Ecto neural progenitor cell (in vitro differentiated cells): Measurements from ENCODE around the gene SLC13A5.
"Not testable (repeated sequence)": the region's sequence is repeated elsewhere in the genome, so short reads cannot be mapped to it uniquely, and the experiment has no call there.

Source experiments
- DNase-seq: peaks from one replicate; pipeline ENCODE4 v3.0.0-alpha.2; 2018; ENCODE audit warnings: low spot score

SLC13A5 gene

DNA sequence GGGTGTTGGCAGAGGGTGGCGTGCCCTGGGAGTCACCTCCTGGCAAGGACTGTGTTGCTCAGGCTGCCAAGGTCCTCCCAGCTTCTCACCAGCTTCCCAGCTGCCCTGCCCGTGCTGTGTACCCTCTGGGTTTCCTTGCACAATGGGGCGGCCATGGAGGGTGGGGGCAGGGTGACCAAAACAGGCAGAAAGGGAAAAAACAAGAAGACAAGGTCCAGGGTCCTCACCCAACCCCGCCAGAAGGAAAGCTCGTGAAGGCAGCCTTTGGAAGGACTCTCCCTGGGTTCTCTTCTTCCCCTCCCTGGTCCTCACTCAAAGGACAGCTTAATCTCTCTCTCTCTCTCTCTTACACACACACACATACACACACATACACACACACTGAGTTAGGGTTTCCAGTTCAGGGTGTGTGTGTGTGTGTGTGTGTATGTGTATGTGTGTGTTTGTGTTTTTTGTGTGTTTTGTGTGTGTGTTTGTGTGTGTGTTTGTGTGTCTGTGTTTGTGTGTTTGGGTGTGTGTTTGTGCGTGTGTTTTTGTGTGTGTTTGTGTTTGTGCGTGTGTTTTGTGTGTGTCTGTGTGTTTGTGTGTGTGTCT is 2.0 kb downstream of the SLC13A5 start:
- peak; percentile 42 for DNase-seq

DNA sequence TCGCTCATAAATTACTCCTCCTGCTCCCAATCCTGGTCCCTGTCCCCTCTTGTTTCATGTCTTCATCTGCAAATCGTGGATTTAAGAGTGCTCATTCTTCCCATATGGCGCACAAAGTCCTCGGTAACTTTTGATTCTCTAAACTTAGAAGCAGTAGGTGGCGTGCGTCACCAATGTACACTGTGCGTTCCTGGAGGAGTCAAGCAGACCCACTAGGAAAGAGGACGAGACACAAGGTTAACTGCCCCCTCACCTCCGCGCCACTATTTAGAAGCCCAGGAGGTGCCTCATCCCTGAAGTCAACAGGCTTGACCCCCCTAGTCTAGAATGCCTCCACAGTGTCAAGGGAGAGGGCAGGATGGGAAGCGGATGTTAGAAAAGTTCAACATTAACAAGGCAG is 2.9 kb downstream of the SLC13A5 start:
- DNase-seq: no peak

DNA sequence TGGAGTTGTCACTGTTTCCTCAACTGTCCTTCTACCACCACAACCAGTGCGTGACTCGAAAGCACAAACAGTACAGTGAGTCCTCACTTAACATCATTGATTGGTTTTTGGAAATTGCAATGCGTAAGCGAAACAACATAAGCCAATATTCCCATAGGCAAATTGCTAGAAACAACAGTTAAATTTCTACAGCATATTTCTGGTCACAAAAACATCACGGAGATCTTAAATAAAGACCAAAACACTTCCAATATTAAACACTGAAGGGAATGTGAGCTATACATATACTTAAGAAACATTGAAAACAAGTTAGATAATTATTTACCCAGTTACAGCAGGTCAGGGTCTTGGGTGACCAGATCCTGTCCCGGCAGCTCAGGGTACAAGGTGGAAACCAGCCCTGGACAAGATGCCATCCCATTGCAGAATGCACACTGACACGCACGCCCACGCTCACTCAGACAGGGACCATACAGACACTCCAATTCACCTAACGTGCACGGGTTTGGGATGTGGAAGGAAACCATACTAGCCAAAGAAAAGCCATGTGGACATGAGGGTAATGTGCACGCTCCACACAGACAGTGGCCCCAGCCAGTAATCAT is 4.7 kb downstream of the SLC13A5 start:
- no peak for DNase-seq

DNA sequence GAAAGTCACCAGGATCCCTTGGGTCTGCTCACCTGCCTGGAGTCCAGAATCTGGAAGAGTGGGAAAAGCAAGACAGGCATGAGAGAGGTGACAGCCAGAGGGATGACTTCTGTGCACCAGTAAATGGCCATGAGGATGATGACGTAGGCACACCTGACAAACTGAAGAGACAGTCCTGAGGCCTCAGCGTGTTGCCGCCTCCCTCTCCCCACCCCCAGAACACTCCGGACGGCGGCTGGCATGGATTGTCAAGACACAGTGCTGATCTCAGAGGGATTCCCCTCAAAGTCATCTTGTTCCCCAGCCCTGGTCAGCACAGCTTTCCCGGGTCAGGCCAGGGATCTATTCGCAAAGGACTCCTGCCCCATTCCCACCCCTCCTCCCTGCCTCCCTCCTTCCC is 6.2 kb downstream of the SLC13A5 start:
- no peak for DNase-seq

DNA sequence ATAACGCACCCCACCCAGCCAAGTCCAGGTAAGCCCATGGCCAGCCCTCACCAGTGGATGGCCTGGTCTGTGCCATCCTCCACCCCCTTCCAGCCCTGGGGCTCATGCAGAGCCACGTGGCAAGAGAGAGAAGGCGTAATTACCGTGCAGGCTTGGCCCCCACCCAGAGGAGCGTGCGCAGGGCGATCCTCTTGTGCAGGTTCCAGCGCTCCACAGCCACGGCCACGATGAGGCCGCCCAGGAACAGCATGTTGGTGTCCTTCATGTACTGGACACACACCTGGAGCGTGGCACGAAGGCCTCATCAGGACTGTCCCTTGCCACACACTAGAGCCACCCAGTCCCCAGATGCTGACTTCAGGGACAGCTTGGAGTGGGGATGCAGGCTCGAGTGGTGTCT is 6.7 kb downstream of the SLC13A5 start:
- DNase-seq: no peak

DNA sequence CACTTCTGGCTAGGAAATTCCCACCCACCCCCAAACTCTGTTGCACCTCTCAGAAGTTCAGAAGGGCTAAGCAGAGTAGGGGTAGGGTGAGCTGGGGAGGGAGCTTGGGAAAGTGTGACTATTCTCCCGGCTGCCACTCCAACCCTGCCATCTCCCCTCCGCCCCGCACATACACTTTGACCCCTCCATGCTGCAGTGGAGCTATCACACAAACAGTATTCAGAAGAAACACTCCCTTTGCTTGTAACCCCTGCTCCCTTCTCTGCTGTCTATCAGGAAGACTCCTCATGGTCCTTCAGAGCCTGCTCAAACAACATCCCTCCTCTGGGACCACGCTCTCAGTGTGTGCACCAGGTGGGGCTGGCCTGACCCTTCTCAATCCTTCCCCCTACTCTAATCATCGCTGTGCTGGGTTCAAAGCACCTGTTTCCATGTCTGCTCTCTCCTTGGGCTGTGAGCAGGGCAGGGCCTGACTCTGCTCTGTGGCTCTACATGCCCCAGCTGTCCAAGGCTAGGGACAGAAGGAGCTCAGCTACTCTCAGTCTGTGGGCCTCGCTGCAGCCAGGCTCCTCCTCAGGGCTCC is 8.6 kb downstream of the SLC13A5 start:
- no peak for DNase-seq

DNA sequence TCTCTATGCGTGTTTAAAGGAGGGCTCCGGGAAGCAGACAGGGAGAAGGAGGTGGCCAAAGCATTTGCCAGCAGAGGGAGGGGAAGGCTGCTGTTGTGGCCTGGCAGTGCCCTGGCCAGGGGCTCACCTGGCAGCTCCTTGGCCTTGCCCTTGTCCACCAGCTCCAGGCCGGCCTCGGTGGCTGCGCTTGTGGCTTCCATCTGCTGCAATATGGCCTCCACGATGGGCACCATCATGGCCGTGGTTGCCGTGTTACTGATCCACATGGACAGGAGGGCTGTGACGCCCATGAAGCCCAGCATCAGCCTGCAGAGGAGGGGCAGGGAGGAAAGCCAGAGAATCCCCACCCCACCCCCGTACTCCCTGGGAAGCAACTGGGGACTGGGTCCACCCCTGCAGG is 9.4 kb downstream of the SLC13A5 start:
- DNase-seq: no peak

DNA sequence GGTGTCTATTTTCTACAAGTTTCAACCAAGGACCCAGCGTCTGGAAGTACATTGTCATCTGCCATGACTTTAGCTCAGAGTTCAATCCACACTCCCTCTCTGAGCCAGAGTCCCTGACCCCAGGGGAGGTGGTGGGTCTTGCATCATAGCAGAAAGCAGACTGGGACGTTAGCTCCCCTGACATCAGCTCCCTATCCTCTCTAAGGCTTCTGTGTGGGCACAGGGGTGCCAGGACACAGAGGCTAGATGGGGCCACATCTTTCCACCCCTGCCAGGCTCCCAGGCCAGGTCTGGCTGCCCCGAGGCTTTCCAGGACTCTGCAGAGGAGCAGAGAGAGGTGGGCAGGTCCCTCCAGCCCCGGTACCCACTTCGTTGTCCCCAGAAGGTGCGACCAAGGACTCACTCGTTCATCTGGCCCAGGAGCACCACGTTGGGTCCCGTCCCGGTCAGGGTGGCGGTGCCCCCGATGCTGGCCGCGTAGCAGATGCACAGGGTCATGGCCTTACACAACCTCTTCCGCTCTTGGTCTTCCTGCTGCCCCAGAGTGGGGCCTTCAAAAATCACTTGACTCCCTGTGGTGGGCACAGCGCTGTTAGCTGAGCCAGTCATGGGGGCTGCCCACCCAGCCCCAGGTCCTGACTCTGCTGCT is 10.5 kb downstream of the SLC13A5 start:
- no peak for DNase-seq

DNA sequence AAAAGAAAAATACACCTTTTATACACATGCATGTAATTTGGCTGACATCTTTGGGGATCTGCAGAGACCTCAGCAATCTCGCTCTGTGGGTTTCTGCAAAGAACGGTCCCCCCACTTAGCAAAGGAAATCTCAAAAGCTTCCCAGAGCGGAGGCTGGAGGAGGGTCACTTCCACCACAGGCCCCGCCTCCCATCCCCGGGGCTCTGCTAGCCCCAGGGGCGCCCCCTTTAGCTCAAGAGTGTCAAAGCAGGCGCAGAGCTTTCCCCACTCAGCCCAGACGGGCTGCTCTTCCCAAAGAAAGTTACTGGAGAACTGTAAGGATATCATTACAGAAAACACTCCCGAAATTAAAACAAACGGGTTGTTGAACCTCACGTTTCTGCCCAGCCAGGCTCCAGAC is 11.4 kb downstream of the SLC13A5 start:
- DNase-seq: peak; percentile 85

DNA sequence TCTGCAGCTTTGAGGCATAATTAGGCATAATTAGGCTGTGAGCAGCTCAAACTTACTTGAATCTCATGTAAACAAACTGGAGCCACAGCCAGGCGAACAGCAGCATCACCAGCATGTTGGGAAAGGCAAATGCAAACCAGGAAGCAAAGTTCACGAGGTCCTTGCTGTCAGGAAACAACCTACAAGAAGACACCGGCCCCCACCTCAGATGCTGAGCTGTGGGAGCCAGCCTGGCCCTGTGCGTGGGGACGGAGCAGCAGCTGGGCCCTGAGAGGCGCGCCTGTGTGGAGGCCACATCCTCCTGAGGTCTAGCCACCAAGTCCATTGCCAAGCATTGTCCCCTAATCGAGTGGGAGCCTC is 12.2 kb downstream of the SLC13A5 start:
- DNase-seq: no peak

DNA sequence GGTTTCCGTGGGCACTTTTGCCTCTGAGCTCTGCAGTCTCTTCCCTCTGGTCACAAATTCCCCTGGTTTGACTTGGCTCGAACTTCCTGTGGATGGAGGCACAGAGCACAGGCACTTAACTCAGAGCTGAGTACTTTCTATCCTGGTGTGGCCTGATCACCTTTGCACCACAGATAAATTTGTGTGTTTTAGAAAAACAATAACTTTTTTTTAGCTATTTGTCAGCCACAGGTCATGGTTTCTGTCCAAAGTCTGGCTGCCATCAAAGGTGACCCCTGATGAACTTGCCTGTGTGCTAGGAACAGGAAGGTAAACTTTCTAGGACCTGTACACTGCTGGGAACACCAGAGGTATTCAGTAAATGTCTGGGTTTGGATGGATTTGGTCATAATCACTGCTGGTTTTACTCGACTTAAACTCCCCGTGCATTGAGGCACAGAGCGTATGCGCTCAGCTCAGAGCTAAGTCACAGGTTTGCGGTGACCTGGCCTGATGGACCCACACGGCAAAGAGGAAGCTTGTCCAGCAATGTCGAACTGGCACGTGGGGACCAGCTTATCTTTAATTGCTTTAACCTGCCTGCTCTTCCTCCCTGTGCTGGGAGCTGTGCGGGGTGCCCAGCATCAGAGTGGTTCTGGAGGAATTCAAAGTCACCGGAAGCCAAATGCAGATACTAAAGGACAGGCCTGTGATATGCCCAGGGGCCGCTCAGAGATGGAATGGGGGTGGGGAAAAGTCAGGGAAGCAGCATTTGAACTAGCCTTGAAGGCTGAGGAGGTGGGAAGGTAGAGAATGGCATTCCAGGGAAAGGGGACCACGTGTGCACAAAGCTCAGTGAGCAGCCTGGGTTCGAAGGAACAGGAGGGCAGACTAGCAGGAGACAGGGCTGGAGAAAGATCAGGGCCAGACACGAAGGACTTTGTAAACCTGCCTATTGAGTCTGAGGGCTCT is 12.9 kb downstream of the SLC13A5 start:
- no peak for DNase-seq

DNA sequence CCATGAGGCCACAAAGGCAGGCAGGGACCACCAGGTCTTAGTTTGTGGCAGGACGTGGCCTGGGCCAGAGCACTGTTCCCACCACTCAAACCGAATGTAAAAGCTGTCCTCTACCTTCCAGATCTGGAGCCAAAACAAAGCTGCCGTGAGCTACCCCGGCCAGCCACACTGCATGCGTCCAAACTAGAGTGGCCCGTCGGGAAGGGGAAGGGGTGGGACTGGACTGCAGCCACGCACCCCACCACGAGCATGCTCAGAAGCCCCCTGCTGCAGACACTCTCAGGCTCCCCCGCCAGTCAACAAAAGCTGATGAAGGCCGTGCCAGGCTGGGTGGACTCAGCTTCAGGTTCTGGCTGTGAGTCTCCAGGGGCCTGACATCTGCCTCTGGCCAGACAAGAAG is 15.2 kb downstream of the SLC13A5 start:
- DNase-seq: no peak

DNA sequence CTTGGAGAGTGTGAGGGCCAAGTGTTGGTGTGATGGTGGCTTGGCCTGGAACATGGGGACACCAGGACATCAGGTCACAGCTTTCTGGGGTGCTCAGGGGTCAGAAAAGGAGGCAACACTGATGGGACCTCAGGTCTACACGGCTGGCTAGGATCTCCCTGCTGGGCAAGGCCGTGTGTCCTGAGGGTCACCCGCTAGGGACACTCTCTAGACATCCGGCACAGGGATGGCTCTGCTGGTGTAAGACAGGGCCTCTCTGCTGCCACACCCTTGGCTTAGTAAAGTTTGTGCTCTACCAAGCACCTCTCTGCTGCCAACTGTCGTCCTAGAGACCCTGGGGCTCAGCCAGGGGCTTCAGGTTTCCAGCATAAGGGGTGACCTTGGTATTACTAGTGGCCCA is 16.3 kb downstream of the SLC13A5 start:
- no peak for DNase-seq

DNA sequence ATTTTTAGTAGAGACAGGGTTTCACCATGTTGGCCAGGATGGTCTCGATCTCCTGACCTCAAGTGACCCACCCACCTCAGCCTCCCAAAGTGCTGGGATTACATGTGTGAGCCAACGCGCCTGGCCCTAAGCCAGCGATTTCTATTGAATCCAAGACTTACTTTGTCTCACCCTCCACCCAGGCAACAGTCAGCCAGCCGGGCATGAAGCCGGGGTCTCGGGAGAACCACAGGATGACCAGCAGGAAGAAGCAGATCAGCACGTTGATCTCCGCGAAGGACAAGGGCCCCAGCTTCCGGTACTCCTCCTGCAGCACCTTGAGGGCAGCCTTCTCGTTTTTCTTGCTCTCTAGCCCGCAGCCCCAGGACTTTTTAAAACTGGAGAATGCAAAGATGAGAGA is 17.6 kb downstream of the SLC13A5 start:
- no peak for DNase-seq

DNA sequence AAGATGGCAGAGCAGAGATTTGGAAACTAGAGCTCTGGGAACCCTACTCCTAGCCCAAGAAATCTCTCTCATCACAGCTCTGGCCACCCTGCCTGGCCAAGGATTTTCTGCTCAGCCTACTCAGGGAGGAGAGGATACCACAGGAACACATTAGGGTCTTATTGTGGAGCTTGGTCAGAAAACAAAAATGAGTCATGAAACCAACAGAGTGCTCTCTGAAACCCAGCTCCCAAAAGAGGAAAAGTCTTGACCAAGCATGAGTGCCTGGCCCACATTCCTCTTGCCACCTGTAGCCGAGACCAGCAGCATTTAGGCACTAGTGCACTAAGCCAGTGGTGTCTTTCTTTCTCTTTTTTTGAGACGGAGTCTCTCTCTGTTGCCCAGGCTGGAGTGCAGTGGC is 18.1 kb downstream of the SLC13A5 start:
- no peak for DNase-seq

DNA sequence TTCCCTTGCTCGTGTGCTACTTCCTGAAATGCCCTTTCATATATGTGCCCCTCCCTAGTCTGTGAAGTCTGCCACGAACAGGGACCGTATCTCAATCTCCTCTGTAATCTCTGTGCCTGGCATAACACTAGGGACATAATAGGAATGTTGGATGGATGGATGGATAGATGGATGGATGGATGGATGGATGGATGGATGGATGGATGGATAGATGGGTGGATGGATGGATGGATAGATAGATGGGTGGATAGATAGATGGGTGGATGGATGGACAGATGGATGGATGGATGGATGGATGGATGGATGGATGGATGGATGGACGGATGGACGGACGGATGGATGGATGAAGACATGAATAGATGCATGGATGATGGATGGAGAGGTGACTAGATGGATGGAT is 21.2 kb downstream of the SLC13A5 start:
- not testable (repeated sequence) for DNase-seq

DNA sequence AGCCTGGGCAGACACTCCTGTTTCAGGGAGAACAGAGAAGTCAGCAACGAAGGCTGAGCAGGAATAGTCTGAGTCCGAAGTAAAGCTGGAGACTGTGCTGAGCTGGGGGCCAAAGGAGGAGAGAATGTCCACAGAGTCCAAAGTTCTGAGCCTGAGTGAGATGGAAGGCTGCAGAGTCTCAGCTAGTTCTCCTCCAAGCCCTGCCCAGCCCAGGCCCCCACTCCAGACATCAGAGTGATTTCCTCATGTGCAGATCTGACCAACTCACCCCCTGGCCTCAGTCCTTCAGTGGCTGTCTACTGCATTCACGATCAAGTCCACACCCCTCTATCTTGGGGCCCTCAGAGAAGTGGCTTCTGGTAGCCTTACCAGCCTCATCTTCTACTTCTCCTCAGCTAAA is 21.6 kb downstream of the SLC13A5 start:
- DNase-seq: no peak

DNA sequence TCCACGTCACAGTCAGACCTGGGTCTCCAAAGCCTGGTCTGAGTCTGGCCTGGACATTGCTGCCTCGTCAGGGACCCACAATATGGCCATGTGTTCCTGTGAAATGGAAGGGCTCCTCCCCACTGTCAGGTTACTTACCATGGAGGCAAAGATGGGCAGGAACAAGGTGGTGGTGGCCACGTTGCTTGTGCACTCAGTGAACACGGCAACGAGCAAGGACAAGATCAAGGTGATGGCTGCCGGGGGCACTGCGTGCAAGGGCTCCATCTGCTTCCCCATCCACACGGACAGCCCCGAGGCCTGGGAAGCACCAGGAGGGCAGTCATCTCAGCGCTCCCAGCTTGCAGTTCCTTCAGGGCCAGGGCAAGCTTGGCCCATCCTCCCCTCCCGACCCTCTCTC is 22.5 kb downstream of the SLC13A5 start:
- no peak for DNase-seq

DNA sequence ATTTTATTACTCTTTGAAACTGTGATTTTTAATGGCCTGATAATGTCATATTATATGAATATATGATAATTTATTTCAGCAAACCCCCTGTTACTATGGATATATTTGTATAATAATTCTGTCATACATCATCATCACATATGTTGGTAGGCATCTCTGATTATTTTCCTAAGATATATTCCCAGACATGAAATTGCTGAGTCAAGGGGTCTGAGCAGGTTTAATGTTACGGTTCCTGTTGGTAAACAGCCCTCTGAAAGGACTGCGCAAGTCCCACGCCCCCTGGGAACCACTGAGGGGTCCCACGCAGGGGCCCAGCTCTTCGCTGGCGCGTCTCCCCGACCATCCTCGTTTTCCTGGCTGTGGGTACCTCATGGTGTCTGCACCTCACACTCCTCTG is 24.2 kb downstream of the SLC13A5 start:
- no peak for DNase-seq

DNA sequence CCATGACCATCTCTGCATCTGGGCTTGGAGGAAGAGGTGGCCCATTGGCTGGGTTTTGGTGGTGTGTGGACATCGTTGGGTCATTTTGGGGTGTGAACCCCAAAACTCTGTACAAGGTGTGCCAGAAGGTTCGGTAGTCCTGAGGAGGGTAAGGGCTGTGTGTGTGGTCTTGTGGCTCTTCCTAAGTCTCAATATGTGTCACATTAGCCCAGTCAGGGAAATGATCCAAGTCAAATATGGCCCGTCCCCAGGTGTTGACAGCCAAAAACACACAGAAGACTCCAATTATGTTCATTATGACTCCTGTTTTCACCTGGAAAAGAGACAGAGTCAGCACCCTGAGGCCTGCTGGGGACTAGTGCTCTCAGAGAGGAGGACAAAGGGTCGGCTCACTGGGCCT is 27.1 kb downstream of the SLC13A5 start:
- no peak for DNase-seq

DNA sequence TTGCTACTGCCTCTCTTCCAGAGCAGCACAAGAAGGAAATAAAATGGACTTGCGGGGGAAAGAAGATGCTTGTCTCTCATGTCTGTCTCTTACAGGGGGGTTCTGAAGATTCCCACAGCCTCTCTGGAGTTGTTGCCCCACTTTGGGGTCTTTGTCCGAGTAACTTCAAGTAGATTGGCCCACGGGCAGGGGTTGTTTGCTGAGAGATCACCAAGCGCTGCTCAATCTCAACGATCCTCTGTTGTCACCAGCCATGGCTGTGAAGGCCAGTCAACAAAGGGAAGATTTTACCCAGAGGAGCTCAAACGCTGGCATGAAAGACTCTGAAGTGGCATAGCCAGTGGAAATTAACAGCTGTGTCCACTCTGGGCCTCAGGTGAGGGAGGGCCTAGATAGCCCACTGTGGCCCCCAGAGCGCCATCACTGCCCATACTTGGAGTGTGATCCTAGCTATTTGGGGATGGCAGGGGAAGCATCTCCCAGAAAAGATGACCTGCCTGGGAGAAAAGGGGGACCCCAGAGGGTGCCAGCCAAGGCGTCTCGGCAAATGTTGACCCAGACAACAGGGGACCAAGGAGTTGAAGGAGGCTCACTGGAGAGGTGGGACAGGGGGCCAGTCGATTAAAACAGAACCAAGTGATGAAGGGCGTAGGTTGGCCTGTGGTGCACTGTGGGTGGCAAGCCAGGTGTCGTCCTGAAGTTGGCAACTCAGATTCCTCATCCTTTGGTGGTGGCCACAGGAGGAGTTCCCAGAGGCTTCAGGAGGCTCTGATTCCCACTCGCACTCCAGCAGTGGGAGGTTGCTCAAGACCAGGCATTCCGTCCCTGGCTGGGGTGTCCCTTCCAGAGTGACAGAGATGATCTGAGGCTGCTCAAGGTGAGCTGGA is 28.0 kb downstream of the SLC13A5 start:
- no peak for DNase-seq

DNA sequence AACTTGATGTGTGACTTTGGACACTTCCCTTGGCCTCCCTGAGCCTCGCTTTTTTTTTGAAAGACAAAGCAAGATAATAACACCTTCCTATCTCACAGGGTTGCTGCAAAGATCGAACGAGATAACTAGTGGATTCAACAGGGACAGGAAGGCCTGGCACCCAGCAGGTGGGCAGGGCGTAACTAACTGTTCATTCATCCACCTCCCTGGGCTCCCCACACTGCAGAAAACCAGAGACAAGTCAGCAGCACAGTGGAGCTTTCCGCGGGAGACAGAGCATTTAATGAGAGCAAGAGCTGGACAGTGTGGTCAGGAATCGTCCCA is 28.7 kb downstream of the SLC13A5 start:
- no peak for DNase-seq
